ENCODE data around the gene NETO1.
A peak's percentile ranks its signal among the peaks of the same experiment; 100 is the strongest.

Gene NETO1, protein sequence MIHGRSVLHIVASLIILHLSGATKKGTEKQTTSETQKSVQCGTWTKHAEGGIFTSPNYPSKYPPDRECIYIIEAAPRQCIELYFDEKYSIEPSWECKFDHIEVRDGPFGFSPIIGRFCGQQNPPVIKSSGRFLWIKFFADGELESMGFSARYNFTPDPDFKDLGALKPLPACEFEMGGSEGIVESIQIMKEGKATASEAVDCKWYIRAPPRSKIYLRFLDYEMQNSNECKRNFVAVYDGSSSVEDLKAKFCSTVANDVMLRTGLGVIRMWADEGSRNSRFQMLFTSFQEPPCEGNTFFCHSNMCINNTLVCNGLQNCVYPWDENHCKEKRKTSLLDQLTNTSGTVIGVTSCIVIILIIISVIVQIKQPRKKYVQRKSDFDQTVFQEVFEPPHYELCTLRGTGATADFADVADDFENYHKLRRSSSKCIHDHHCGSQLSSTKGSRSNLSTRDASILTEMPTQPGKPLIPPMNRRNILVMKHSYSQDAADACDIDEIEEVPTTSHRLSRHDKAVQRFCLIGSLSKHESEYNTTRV

DNA sequence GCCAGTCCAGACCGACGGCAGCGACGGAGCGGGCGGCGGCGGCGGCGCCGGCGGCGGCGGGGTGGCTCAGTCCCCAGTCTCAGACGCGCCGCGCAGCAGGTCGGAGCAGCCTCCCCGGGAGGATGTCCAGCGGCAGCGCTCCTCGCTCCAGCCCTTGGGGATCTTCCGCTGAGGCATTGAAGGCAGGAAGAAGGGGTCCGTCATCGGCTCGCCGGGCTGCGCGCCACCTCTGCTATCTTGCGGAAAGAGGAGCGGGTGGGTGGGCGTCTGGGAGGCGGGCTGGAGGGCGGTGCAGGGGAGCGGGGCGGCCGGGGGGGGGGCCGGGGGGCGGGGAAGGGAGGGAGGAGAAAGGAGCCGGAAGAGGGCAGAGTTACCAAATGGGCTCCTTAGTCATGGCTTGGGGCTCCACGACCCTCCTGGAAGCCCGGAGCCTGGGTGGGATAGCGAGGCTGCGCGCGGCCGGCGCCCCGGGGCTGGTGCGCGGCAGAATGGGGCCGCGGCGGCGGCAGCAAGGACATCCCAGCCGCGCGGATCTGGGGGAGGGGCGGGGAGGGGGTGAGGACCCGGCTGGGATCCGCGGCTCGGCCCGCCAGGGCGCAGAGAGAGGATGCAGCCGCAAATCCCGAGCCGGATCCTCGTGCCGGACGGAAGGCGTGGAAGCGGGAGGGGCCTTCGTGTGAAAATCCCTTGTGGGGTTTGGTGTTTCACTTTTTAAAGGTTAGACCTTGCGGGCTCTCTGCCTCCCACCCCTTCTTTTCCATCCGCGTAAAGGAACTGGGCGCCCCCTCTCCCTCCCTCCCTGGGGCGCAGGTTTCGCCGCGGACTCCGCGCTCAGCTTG lies at the start of gene NETO1:
NETO1 (minus strand) TSS at position 242 of the 839 bp plus-strand sequence. CDS start 696 bp downstream, outside the sequence.
- peak; percentile 52 for DNase-seq

DNA sequence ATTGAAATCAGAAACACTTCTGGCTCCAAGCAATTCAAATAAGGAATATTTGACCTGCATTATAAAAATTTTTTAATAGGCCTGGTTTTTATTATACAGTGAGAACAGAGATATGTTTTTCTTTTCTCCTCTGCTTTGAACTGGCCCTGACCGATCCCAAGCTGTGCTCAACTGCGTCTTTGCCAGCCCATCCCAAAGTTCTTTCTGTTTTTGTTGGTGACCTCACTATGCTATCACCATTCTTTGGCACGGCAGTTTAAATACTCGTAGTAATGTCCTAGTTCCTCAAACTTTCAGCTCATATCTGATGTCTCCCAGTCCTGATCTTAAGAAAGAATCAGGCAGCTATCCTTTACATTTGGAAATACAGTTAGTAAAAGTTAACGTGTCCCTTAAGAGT lies 42.3 kb upstream of the NETO1 start:
- no peak for DNase-seq

DNA sequence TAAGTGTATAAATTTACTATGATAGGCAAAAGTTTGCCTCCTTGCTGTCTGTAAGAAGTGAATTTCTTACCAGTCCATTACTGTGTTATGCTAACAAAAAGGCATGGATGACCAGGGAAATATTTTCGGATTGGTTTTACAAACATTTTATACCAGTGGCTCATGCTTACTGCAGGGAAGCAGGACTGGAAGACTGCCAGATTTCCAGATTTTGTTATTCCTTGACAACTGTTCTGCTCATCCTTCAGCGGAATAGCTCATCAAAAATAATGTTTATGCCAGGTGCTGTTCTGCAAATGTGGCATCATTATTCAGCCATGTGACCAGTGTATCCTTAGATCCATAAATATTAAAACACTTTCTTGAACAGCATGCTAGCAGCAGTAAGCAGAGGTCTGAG lies 40.4 kb upstream of the NETO1 start:
- no peak for DNase-seq

DNA sequence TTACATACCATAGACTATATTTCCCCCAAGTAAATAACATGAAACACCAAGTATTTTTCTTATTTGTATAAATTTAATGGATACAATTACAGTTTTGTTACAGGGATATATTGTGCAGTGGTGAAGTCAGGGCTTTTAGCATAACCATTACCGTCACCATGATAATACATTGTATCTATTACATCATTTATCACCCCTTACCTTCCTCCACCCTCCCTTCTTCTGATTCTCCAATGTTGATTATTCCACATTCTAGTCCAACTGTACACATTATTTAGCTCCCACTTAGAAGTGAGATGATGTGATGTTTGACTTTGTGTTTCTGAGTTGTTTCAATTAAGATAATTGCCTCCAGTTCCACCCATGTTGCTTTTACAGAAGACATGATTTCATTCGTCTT lies 35.2 kb upstream of the NETO1 start:
- no peak for DNase-seq

DNA sequence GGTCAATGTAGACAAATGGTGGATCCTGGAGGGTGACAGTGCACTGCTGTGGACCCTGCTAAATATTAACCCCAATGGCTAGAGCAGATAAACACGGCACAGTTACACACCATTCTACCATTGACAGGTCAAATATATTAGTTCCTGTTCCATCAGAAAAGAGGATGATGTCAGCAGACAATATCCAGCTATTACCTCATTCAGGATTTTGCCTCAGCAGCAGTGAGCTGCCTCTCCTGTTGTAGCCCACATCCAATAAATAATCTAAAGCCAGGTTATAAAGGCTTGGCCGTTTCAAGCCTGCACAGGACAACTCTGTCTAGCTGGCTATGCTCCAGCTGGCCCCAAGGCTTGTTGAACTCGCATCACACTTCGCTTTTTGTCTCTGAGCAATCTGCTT lies 31.6 kb upstream of the NETO1 start:
- DNase-seq = no peak

DNA sequence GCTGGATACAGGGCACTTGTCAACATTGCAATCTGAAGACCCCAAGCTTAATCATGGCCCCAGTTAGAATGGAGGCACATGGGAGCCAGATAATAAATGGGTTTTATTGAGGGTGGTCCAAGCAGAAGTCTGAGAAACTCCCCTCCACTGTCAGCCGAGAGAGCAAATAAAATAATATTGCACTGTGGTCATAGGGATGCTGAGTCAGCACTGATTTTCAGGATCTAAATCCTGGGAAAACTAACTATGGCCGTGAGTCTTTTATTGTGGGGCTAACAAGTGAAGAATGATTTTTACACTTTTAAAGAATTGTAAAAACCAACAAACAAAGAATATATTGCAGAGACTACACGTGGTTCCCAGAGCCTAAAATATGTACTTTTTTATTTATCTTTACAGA lies 31.1 kb upstream of the NETO1 start:
- DNase-seq = no peak

DNA sequence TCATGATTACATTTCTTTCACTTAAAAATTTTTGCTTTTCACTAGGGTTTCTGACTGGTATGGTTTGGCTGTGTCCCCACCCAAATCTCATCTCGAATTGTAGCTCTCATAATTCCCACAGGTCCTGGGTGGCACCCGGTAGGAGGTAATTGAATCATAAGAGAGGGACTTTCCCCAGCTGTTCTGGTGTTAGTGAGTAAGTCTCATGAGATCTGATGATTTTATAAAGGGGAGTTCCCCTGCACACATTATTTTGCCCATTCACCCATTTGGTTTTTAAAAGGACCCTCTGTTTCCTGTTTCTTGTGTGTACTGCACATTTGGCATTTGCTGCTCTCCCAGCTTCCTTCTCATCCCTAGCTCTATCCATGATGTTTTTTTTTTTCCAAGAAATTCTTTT lies 27.8 kb upstream of the NETO1 start:
- no peak for DNase-seq

DNA sequence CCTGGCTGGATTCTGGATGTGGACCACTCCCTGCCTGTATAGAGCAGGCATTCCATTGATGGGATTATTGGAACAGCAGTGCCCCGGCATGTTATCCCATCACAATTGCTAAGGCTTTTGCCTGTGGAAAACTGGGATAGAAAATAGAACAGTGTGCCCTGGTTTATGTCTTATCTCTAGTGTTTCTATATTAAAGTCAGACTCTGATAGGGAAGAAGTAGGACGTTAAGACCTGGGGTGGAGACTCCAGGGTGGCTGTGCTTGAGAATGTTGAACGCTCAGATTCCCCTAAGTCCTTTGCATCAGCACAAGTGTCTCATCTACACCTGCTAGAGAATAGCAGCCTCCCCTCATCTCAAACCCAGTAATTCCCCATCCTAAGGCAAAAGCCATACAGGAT lies 10.8 kb upstream of the NETO1 start:
- DNase-seq = no peak

DNA sequence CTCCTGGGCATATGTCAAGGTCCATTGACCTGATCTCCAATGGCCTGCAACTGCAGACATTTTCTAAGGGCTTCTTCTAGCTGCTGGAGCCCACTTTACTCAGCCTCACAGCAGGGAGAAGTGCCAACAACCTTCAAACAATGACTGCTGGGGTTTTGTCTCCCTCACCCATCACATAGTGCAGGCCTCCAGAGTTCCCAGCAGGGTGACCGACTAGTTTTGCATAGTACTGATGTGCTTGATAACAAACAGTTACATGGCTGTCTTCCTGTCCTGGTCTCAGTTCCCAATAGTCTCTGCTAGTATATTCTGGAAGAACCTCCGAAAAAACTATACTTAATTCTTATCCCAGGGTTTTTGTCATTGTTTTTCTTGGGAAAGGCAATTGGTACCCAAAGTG lies 10.4 kb upstream of the NETO1 start:
- no peak for DNase-seq

DNA sequence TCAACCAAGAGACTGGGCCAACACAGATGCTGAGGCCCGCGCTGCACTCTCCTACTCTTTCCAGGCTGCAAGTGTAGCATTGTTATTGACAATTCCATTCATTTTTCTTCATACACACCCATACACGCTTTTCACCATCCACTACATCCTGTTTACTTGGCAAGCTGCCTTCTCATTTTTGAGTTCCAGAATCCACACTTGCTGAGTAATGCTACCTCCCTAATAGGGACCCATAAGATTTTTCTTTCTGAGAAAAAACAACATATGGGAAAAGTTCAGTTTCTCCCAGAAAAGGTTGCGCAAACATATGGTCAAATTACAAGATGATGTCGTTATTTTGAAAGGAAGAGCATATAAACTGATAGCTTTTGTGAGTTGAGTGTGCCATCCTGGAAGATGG lies 3.3 kb upstream of the NETO1 start:
- no peak for DNase-seq

DNA sequence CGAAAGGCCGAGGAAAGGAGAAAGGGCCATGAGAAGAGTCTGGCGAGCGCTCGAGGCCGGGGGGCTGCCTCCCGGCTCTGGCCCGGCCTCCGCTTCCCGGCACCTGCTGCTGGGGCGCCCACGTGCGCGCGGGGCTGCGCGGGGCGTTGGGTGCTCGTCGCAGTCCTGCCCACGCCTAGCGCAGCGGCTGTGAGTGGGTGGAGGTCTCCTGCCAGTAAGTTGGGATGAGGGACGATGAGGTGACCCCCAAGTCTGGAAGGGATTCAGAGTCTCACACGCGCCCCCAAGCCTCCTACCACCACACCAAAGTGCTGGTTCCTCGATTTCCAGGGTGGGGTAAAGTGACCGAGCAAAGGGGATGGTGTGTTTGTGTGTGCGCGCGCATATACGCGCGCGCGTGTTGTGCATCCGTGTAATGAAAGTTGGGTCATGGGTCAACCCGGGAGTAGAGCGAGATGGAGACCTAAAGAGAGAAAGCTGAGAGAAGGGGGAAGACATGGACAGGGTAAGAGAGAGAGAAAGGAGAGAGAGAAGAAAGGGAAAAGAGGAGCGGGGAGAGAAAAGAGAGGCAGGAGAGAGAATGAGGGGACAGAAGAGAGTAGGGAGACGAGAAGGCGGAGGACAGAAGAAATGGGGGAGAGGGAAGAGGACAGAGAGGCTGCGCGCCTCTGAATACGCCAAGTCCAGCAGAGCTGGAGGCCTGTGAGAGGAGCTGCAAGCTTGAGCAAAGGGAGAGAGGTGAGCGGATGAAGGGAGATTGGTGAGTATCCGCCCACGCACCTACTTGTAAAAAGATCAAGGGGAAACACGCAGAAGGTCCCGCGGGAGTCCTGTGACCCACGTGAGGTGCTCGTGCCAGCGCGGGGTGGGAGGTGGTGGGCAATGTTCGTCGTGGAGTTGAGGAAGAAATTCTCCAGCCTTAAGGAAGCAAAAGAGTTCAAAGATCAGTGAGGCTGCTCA lies 1.7 kb upstream of the NETO1 start:
- no peak for DNase-seq

DNA sequence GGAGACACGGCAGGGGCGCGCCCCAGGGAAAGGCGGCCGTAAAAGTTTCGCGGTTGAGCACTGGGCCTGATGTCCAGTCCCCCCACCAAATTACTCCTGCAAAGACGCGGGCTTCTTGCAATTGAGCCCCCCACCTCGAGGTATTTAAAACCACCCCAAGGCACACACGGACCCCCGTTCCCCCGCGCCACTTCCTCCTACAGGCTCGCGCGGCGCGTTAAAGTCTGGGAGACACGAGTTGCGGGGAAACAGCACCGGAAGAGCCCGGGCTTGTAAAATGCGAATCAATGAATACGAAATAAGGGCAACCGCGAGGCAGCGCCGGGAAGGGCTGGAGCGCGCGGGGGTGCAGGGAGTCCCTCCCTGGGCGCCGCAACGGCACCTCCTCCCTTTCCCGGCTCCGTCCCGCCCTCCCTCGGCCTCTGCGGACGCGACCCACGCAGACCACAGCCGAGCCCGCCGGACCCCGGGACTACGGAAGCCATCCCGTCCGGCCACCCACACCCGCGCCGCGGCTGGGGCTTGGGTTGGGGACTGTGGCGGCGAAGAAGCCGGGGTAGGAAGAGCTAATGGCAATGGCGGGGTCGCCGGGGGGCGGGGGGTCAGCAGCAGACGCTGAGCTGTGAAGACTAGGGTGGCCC lies 918 bp upstream of the NETO1 start:
- DNase-seq = no peak

DNA sequence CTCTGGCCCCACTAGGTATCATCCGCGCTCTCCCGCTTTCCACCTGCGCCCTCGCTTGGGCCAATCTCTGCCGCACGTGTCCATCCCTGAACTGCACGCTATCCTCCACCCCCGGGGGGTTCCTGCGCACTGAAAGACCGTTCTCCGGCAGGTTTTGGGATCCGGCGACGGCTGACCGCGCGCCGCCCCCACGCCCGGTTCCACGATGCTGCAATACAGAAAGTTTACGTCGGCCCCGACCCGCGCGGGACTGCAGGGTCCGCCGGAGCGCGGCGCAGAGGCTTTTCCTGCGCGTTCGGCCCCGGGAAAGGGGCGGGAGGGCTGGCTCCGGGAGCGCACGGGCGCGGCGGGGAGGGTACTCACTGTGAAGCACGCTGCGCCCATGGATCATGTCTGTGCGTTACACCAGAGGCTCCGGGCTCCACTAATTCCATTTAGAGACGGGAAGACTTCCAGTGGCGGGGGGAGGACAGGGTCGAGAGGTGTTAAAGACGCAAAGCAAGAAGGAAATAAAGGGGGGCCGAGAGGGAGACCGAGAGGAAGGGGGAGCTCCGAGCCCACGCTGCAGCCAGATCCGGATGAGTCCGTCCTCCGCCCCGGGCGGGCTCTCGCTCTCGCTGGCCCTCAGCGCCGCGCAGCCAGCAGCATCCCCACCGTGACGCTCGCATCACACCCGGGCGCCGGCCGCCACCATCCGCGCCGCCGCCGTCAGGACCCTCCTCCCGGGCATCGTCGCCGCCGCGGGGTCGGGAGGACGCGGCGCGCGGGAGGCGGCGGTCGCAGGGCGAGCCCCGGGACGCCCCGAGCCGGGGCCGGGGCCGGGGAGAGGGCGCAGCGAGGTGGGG lies 664 bp downstream of the NETO1 start:
- DNase-seq = peak; percentile 12

DNA sequence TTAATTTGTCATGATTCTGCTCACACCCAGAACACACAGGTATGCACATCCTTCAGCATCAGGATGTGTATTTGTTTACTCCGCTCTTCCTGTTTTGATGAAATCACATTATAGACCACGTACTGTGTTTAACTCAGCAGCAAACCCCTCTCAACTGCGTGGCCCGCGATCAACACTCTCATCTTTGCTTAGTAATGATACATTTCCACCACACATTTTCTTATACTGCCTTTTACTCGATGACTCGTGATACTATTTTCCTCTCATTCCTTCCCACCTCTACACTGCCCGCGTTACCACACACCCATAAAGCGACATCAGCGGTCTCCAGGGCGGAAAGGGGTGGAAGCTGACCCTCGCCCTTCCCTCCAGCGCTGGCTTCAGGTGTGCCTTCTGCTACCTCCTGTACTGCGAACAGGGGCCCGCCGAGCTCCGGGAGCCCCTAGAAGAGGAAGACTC lies 1.3 kb downstream of the NETO1 start:
- DNase-seq = no peak

DNA sequence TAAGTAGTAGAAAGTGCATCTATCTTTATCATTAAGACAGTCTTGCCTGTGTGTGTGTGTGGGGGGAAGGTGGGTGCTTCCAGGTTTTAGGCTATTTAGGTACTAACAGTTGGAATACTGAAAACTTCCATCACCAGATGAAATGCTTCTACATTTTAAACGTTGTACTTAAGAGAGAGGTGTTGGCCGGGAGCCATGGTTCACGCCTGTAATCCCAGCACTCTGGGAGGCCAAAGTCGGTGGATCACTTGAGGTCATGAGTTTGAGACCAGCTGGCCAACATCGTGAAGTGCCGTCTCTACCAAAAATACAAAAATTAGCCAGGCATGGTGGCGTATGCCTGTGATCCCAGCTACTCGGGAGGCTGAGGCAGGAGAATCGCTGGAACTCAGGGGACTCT lies 4.0 kb downstream of the NETO1 start:
- DNase-seq = no peak

DNA sequence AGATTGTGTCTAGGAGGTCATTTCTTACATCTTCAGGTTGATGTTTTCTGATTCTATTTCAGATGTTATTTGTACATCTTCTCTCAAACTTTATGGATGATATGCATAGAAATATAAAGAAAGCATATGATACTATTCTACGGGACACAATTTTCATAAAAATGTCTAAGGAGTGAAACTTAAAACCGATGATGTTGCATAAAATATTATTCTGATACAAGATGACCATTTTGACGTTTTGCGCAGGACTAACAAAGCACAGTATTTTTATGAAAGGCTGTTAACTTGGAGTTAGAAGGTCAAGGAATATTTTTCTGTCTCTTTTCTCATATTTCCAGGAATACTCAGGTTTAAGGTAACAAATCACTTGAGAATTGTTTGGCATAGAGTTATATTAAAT lies 8.7 kb downstream of the NETO1 start:
- DNase-seq = no peak

DNA sequence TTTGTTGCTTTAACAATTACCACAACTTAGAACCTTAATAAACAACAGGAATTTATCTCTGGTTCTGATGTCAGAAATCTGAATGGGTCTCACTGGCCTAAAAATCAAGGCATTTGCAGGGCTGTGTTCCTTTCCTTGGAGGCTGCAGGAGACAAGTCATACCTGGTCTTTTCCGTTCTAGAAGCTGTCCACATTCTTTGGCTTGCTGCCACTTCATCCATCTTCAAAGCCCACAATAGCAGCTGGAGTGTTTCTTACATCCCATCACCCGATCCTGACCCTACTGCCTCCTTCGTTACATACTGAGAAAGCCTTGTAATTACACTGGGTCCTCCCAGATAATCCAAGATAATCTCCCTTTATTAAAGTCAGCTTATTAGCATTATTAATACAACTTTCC lies 18.1 kb downstream of the NETO1 start:
- DNase-seq = no peak

DNA sequence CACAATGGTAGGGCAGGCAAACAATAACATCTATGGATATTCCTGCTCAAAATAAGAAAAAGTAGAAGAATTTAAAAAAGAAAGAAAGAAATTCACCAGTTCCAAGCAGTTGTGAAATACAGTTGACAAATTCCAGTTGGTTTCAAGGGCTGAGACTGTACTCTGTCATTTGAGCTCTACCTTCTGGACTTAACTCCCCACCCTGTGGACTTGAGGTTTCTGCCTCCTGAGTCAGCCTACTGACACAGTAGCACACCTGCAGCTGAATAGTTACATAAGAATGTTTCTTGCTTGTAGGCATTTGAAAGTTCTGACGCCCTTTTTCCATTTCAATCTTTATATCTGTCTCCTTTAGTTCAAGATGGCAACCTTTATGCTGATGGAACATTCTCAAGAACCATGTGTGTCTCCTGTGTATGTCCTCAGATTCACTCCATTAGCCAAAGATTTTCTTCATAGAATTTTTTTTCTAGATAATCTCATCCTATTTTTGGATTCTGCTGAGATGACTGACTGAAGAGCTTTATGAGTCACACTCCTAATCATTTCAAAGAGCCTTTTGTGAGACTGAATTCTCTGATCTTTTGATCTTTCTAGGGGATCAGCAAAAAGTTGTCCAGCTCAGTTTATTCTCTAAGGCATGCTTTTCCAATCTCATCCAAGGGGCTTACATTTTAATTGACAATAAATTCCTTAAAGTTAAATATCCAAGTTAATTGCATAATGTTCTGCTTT lies 19.1 kb downstream of the NETO1 start:
- no peak for DNase-seq

DNA sequence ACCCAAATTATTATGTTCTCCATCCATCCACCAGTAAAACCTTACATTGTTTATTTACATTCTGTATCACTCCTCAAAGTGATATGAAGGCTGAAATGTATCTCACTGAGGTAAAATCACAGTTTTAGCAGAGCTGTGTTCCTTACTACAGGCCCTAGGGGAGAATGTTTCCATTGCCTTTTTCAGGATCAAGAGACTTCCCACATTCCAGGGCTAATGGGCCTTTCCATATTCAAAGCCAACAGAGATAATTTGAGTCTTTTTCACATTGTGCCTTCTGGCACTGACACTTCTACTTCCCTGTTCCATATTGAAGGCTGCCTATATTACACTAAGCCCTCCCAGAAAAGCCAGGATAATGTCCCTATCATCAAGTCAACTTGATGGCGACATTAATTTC lies 20.0 kb downstream of the NETO1 start:
- no peak for DNase-seq

DNA sequence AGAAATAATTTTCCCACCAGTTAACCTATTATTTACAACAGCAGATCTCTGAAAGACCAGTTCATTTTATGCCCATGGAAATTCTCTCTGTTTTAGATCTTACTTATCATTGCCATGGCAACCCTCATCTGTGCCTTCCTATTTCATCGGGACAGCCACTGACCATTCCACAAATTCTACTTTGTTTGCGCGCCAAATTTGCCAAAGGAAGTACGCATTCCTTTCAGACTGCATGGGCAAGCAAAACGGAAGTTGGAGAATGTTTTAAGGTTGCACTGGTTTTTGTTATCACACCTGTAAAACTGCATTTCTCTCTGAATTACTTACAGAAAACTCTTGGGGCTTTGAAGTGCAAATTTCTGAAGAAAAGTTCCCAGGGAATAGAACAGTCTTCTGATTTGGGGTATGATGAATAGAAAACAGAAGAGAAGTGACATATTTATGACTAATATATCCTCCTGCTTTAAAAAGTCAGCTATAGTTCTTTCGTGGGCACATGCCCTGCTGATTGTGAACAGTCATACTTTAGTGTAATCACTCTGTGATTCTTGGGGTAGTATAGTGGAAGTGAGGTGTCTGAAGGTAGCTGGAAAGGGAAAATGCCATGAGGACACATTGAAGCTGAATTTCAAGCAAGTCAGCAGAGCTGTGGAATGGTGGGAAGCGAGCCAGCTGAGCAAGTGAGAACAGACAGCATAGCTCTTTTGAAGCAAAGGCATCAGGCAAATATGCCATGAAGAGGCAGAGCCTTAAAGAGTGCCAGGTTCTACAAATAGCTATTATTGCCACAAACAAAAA lies 20.9 kb downstream of the NETO1 start:
- DNase-seq = no peak

Measured in NCI-H1436 (cell line).